Kidney epithelial cell (primary cell): ENCODE results near the gene ARHGAP29. TPM values are rescaled to one million over a fixed set of nuclear protein-coding genes. Genes with fewer than 3 reads are reported as not detected.

ENCODE experiments used
- DNase-seq: peaks from one replicate; pipeline ENCODE4 v3.0.0-alpha.2; 2010; ENCODE audit warnings: low read depth
- H3K27me3 ChIP-seq: 2 replicates; pipeline ENCODE4 v1.6.0; 2011; ENCODE audit warnings: low read length; ENCODE audit not compliant: control insufficient read depth, insufficient read depth
- H3K36me3 ChIP-seq: 2 replicates; pipeline ENCODE4 v1.5.1; 2011; ENCODE audit warnings: low read length; ENCODE audit not compliant: control insufficient read depth, insufficient read depth
- H3K4me3 ChIP-seq: 2 replicates; pipeline ENCODE4 v1.5.1; 2011; ENCODE audit warnings: low read depth, mild to moderate bottlenecking, control low read depth, low read length
- CTCF ChIP-seq: IDR thresholded peaks from 2 replicates; pipeline ENCODE4 v1.5.1; 2011; ENCODE audit warnings: mild to moderate bottlenecking, moderate library complexity, low read length, control low read depth, inconsistent platforms; ENCODE audit not compliant: insufficient read depth, poor library complexity, severe bottlenecking
- total RNA-seq: library from RNA; depleted of rRNA; stranded (reverse); fragments of >200 nt; gene quantifications from 2 replicates; pipeline ENCODE4 v1.2.3, GENCODE V29; 2015

The ARHGAP29 gene
- total RNA-seq = 80.4 and 82.3 TPM in 2 replicates

GRCh38 chr1:94237291-94238226, at the start of gene ARHGAP29:
TSS of gene ARHGAP29 (minus strand) at chr1:94237584. CDS start at chr1:94231611, 5,973 bp downstream.
- peak; percentile 18 for TF ChIP-seq CTCF
- no peak for DNase-seq
- Histone ChIP-seq H3K27me3 (no peaks in the 10 kb centered on the region), H3K36me3 (no peaks in the 10 kb centered on the region), H3K4me3 (peak within 1 kb of the TSS; percentile 57)

GRCh38 chr1:94286864-94287437, 49.6 kb upstream of the ARHGAP29 start:
- Histone ChIP-seq H3K36me3 (no peaks in the 10 kb centered on the region), H3K27me3 (no peaks in the 10 kb centered on the region), H3K4me3 (no peak overlapping the region)
- no peak for TF ChIP-seq CTCF
- DNase-seq = no peak

GRCh38 chr1:94285031-94285654, 47.8 kb upstream of the ARHGAP29 start:
- Histone ChIP-seq H3K4me3 (no peak overlapping the region), H3K36me3 (no peaks in the 10 kb centered on the region), H3K27me3 (no peaks in the 10 kb centered on the region)
- TF ChIP-seq CTCF = no peak
- no peak for DNase-seq

- no peaks in the 10 kb centered on the region for H3K36me3 ChIP-seq
- no peak for TF ChIP-seq CTCF
- H3K27me3 ChIP-seq = no peaks in the 10 kb centered on the region
- DNase-seq = no peak
- H3K4me3 ChIP-seq = no peak overlapping the region
Observed at GRCh38 chr1:94284476-94284875, 47.1 kb upstream of the ARHGAP29 start.

GRCh38 chr1:94283462-94283861, 46.1 kb upstream of the ARHGAP29 start:
- DNase-seq = no peak
- Histone ChIP-seq H3K27me3 (no peaks in the 10 kb centered on the region), H3K36me3 (no peaks in the 10 kb centered on the region), H3K4me3 (no peak overlapping the region)
- TF ChIP-seq CTCF = no peak
